Lower lobe of right lung (tissue), 2 donors: Measurements from ENCODE around the gene CAPS. TPM values are rescaled to one million over a fixed set of nuclear protein-coding genes. Genes with fewer than 3 reads are reported as not detected.

Experiments
- ATAC-seq, 2 donors: fragments of 200-7000 bp; cut with Tn5 transposase; one replicate each; pipeline ENCODE4 v1.9.1; 2020 to 2022; ENCODE audit warnings: mild to moderate bottlenecking in 2 of 2, moderate library complexity in 2 of 2
- DNase-seq: peaks from one replicate; pipeline ENCODE4 v3.0.0-alpha.2; 2020
- H3K27ac ChIP-seq: fragments of 200-600 bp; one replicate; pipeline ENCODE4 v1.8.0; 2022
- H3K27me3 ChIP-seq: fragments of 200-600 bp; one replicate; pipeline ENCODE4 v1.8.0; 2022; ENCODE audit warnings: low read depth
- H3K36me3 ChIP-seq: fragments of 200-600 bp; one replicate; pipeline ENCODE4 v1.8.0; 2022; ENCODE audit warnings: mild to moderate bottlenecking
- H3K4me1 ChIP-seq: fragments of 200-600 bp; one replicate; pipeline ENCODE4 v1.8.0; 2022
- H3K4me3 ChIP-seq: fragments of 200-600 bp; one replicate; pipeline ENCODE4 v1.8.0; 2022; ENCODE audit warnings: mild to moderate bottlenecking
- H3K9me3 ChIP-seq: fragments of 200-600 bp; one replicate; pipeline ENCODE4 v1.8.0; 2022
- intact Hi-C: fragments of 100-400 bp; cut with DNase I; formaldehyde crosslinking; loops from one replicate; pipeline ENCODE4 v1.11.0; 2022
- total RNA-seq: library from RNA; stranded (reverse); fragmentation: NEBNext Ultra II Directional; extraction: Animal tissue kit (Norgen Biotek cat#: 25700); gene quantifications from one replicate; pipeline ENCODE4 v1.2.1, GENCODE V29; 2021
- TF ChIP-seq, protein P1 (sequence below): fragments of 200-600 bp; IDR thresholded peaks from one replicate; pipeline ENCODE4 v1.8.0; 2022; ENCODE audit warnings: antibody characterized with exemption, mild to moderate bottlenecking
- donor health status: DM: no; HTN: yes; CAD: no; lungs with severe emphysema.

Gene CAPS
- total RNA-seq, 1 donor from 2014 or later, result 76.7 TPM

- ATAC-seq (no peak), DNase-seq (no peak)
- H3K27me3 ChIP-seq, result no peaks in the 10 kb centered on the region
- no peaks in the 10 kb centered on the region for H3K9me3 ChIP-seq
- TF ChIP-seq, protein P1, sequence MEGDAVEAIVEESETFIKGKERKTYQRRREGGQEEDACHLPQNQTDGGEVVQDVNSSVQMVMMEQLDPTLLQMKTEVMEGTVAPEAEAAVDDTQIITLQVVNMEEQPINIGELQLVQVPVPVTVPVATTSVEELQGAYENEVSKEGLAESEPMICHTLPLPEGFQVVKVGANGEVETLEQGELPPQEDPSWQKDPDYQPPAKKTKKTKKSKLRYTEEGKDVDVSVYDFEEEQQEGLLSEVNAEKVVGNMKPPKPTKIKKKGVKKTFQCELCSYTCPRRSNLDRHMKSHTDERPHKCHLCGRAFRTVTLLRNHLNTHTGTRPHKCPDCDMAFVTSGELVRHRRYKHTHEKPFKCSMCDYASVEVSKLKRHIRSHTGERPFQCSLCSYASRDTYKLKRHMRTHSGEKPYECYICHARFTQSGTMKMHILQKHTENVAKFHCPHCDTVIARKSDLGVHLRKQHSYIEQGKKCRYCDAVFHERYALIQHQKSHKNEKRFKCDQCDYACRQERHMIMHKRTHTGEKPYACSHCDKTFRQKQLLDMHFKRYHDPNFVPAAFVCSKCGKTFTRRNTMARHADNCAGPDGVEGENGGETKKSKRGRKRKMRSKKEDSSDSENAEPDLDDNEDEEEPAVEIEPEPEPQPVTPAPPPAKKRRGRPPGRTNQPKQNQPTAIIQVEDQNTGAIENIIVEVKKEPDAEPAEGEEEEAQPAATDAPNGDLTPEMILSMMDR, result no peak
- peaks cover 8% of the 10 kb centered on the region for H3K4me1 ChIP-seq
- no peak overlapping the region for H3K27ac ChIP-seq
- H3K4me3 ChIP-seq, result no peak overlapping the region
- peaks cover 64% of the 10 kb centered on the region for H3K36me3 ChIP-seq
- intact Hi-C loops, result no loop called here
Measured at GRCh38 chr19:5941673-5942072, 27.6 kb downstream of the CAPS start.

DNA sequence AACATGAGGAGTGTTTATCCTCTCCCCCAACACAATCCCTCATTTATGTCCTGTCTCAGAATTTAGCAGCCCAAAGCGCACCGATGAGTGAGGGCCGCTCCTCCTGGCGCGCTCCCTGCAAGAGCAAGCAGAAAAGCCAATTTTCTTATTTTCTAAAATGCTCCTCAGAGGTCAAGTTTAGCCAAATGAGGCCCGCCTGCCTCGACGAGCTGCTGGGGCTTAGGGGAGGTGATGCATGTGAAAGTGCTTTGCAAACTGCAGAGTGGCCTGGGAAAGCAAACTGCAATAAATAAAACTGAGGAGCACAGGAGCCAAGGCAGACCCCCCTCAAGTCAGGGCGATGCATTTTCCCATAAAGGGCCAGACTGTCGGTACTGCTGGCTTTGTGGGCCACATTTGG, 29.0 kb downstream of the CAPS start:
- Histone ChIP-seq H3K4me1 (peaks cover 22% of the 10 kb centered on the region), H3K9me3 (no peaks in the 10 kb centered on the region), H3K27me3 (no peaks in the 10 kb centered on the region), H3K4me3 (no peak overlapping the region), H3K36me3 (peaks cover 50% of the 10 kb centered on the region), H3K27ac (no peak overlapping the region)
- no peak for DNase-seq
- intact Hi-C loops, result no loop called here
- TF ChIP-seq, protein P1, result no peak
- ATAC-seq, result no peak

DNA sequence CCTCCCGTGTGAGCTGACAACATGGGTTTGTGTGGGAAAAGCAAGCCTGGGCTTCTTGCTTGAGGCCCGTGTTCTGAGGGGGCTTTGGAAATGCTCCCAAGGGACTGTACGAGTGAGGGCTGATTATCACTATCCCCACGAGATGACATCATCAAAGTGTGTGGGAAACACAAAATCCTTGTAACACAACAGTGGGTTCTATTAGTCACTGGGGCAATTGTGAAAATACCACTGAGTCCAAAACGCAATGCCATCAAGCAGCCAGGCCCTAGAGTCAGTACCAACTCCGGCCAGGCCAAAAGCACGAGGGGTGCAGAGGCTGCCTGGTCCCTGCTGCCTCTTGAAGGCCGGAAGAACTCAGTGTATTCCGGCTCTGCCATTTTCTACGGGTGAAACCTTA, 29.6 kb downstream of the CAPS start:
- TF ChIP-seq, protein P1, result no peak
- DNase-seq, result no peak
- H3K4me1 ChIP-seq, result peaks cover 28% of the 10 kb centered on the region
- no peak overlapping the region for H3K27ac ChIP-seq
- ATAC-seq, result no peak
- intact Hi-C loops, result no loop called here
- H3K4me3 ChIP-seq, result no peak overlapping the region
- peaks cover 44% of the 10 kb centered on the region for H3K36me3 ChIP-seq
- H3K27me3 ChIP-seq, result no peaks in the 10 kb centered on the region
- no peaks in the 10 kb centered on the region for H3K9me3 ChIP-seq

DNA sequence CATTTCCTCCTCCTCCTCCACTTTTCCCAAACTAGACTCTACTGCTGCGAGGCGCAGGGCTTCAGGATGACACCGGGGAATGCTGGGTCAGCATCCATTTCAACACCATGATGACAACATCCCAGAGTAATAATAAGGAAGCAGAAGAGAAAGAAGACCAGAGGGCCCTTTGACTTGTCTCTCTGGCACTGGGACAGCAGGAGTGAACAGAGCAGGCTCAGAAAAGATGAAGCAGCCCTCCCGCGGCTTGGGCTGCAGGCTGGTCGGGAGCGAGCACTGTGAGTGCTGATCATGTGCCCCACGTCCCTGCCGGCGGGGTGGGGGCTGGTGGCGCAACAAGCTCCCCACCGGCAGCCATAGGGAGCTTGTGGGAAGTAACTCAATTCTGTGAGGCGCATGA, 33.4 kb downstream of the CAPS start:
- H3K36me3 ChIP-seq, result peaks cover 26% of the 10 kb centered on the region
- peaks cover 64% of the 10 kb centered on the region for H3K4me1 ChIP-seq
- ATAC-seq (peak; percentile 28 to 73), DNase-seq (peak; percentile 80)
- H3K27ac ChIP-seq, result peak overlapping the region; percentile 75
- peak overlapping the region; percentile 19 for H3K4me3 ChIP-seq
- TF ChIP-seq, protein P1, result no peak
- no peaks in the 10 kb centered on the region for H3K9me3 ChIP-seq
- H3K27me3 ChIP-seq, result no peaks in the 10 kb centered on the region
- intact Hi-C loops, result no loop called here

DNA sequence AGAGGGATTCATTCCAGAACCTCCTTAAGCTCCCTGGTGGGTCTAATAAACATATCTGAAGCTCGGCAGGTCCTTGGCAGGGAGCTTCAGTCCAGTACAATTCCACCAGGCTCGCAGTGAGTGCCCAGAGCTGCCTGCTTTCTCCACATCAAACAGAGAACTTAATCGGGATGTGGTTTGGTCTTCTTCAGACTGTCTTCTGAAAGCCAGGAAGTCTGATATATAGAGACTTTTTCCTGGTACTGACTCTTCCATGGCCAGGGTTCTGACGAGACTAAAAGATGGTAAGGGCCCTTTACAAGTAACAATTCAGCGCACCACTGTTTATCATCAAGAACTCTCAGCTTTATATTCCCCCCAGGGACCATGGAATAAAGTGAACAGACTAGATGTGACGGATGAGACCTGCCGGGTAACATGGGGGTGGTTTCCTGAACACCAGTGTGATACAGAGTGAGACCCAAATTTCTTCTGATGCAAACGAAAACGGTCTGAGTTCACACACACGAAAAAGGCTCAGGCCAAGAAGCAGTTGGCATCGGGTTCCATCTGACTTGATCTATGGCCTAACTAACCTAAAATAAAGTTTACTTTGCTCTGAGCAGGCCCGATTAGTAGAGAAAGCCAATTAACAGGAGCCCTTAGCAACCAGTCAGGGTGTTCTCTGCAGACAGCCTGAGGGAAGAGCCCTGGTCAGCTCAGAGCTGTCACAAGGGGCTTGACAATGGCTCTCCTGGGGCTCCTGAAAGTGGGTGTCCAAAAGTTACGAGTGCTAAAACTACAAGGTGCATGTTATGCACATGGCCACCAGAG, 34.9 kb downstream of the CAPS start:
- TF ChIP-seq, protein P1, result no peak
- H3K4me3 ChIP-seq, result no peak overlapping the region
- H3K27ac ChIP-seq, result peak overlapping the region; percentile 75
- intact Hi-C loops, result no loop called here
- no peaks in the 10 kb centered on the region for H3K9me3 ChIP-seq
- no peak for DNase-seq
- peaks cover 79% of the 10 kb centered on the region for H3K4me1 ChIP-seq
- no peaks in the 10 kb centered on the region for H3K27me3 ChIP-seq
- ATAC-seq, result no peak
- H3K36me3 ChIP-seq, result peaks cover 26% of the 10 kb centered on the region
